Heart left ventricle (tissue), 16 donors: Measurements from ENCODE around the gene PRPS1. TPM values are rescaled to one million over a fixed set of nuclear protein-coding genes. Genes with fewer than 3 reads are reported as not detected.
A peak's percentile ranks its signal among the peaks of the same experiment; 100 is the strongest.

Experiments used
- ATAC-seq, 4 donors: fragments of 200-7000 bp; cut with Tn5 transposase; one replicate each; pipeline ENCODE4 v1.9.1; 2020 to 2022; ENCODE audit warnings: moderate library complexity in 4 of 4, mild to moderate bottlenecking in 3 of 4, moderate number of reproducible peaks in 1 of 4
- DNase-seq, 5 donors: peaks; one replicate each; pipeline ENCODE4 v3.0.0-alpha.2; 2020
- H3K27ac ChIP-seq, 12 donors: fragments of 200-600 bp; sonication (generic) in 4 of 12; one replicate each; pipeline versions ENCODE4 v1.5.0 to v1.8.0; 2016 to 2022; ENCODE audit warnings: mild to moderate bottlenecking in 2 of 12
- H3K27me3 ChIP-seq, 9 donors: fragments of 200-600 bp; sonication (generic) in 2 of 9; one replicate each; pipeline versions ENCODE4 v1.5.1 to v1.8.0; 2016 to 2022; ENCODE audit warnings: mild to moderate bottlenecking in 3 of 9
- H3K36me3 ChIP-seq, 9 donors: fragments of 200-600 bp; sonication (generic) in 2 of 9; one replicate each; pipeline versions ENCODE4 v1.5.0 to v1.8.0; 2018 to 2022; ENCODE audit warnings: mild to moderate bottlenecking in 2 of 9
- H3K4me1 ChIP-seq, 12 donors: fragments of 200-600 bp; sonication (generic) in 4 of 12; one replicate each; pipeline versions ENCODE4 v1.5.0 to v1.8.0; 2016 to 2022; ENCODE audit warnings: mild to moderate bottlenecking in 3 of 12
- H3K4me3 ChIP-seq, 12 donors: fragments of 200-600 bp; sonication (generic) in 4 of 12; one replicate each; pipeline versions ENCODE4 v1.5.0 to v1.8.0; 2017 to 2022; ENCODE audit warnings: mild to moderate bottlenecking in 9 of 12, moderate library complexity in 4 of 12
- H3K9me3 ChIP-seq, 12 donors: fragments of 200-600 bp; sonication (generic) in 4 of 12; one replicate each; pipeline versions ENCODE4 v1.5.0 to v1.8.0; 2016 to 2022; ENCODE audit warnings: mild to moderate bottlenecking in 1 of 12
- POLR2A ChIP-seq, 2 donors: fragments of 450-650 bp; IDR thresholded peaks; one replicate each; pipeline ENCODE4 v1.6.1; 2017; ENCODE audit warnings: antibody characterized with exemption in 2 of 2, mild to moderate bottlenecking in 2 of 2, moderate library complexity in 2 of 2
- WGBS, 4 donors: extraction: QIAGEN DNeasy Blood & Tissue Kit in 2 of 4; methylation state at CpG; one replicate each; pipeline versions ENCODE4 v1.1.5 to v1.1.7; 2013 to 2018; 5-methylcytosine and 5-hydroxymethylcytosine counted together
- intact Hi-C, 10 donors: fragments of 100-400 bp; cut with DNase I; formaldehyde crosslinking; loops; one replicate each; pipeline versions ENCODE4 v1.11.1 to v1.14.2; 2022
- polyA plus RNA-seq, 2 donors: library from polyadenylated mRNA; stranded (reverse); fragments of 200-250 nt; gene quantifications; one replicate each; pipeline ENCODE4 v1.2.3, GENCODE V29; 2013
- total RNA-seq, 9 donors: library from RNA; depleted of rRNA in 2 of 9; stranded (reverse); fragments of >200 nt in 2 of 9; fragmentation: NEBNext Ultra II Directional in 3 of 9; extraction: Animal tissue kit (Norgen Biotek cat#: 25700) in 3 of 9; gene quantifications; one replicate each; pipeline versions ENCODE4 v1.1.0 to v1.2.4, GENCODE V29; 2016 to 2023
- TF ChIP-seq, protein P1 (sequence below), 12 donors: fragments of 200-600 bp; sonication (generic) in 4 of 12; IDR thresholded peaks; one replicate each; pipeline versions ENCODE4 v1.5.0 to v1.8.0; 2018 to 2022; ENCODE audit warnings: antibody characterized with exemption in 12 of 12, mild to moderate bottlenecking in 5 of 12
- donor health status: ischemic (EF 13 %, LVEDD 7.1; RV severe dilation, severe dysfunction).
- donor health status: healthy with polysubstance abuse.
- donor health status: DM: no; HTN: yes; CAD: no.
- donor health status: DM: no; HTN: no; CAD: no.
- donor health status: ischemic (EF 25% LVEDD 6.9; RV normal size, moderate dysfunction).
- donor health status: ischemic (EF 25% LVEDD 5.7; RV mildly dilated, moderate dysfunction).
- donor health status: healthy.
- donor health status: DM: yes; HTN: yes; CAD: no.
- donor health status: ischemic (EF 35%, LVEDD 5.7; RV mildly dilated, moderate dysfunction).
- donor health status: nonischemic (EF 11% LVEDD 7.7; RV severe dilation, severe dysfunction).
- donor health status: DM: yes; HTN: yes; CAD: no.
- donor health status: PGD.
- donor health status: ischemic (EF 29% LVEDD 5.4; RV normal size, mild dysfunction).
- donor health status: nonischemic (EF 23%, LVEDD 6.1; RV moderate dilation, normal function).

The PRPS1 gene
- total and polyA plus RNA-seq, 11 donors, result 7.2 to 41.0 (median 25.0) TPM

DNA sequence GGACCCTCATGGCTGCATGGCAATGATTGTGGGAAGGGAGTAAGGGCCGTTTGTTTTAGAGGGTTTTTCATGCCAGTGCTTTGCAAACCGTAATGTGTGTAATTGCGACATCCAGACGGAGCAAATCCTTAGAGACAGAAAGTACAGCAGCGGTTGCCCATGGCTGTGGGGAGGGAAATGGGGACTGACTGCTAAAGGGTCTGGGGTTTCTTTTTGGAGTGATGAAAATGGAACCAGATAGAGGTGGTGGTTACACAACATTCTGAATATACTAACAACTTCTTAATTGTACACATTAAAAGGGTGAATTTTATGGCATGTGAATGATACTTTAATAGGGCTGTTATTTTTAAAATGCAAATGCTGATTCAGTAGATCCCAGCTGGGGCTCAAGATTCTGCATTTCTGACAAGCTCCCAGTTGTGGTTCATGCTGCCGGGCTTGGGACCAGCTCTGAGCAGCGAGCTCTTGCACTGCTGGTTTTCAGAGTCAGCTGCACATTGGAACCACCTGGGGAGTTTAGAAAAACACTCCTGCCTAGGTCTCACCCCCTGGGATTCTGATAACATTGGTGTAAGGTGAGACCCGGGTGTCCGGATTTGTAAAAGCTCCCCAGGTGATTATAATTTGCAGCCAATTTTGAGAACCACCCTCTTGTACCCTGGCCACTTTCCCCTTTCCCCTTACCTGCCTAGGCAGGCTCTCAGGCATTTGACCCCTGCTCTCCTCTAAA, 47.7 kb downstream of the PRPS1 start:
- H3K27me3 ChIP-seq, result peaks cover 0 to 11% (median 0%) of the 10 kb centered on the region in 9 donors
- H3K36me3 ChIP-seq, result no peaks in the 10 kb centered on the region
- DNase-seq (no peak), ATAC-seq (no peak)
- intact Hi-C loops, result loop anchor here in 7 of 10 donors (2.0 to 5.0 kb wide), 4 partner anchors 36 to 41 kb away; no protein-coding TSS in a partner anchor
- 35 to 48% (median 42%) methylated on average over 9 of the region's 9 CpGs for WGBS, 4 donors
- H3K4me3 ChIP-seq, result peak overlapping the region in 11 of 12 donors; percentile 23 to 57 (median 50)
- TF ChIP-seq, protein P1, sequence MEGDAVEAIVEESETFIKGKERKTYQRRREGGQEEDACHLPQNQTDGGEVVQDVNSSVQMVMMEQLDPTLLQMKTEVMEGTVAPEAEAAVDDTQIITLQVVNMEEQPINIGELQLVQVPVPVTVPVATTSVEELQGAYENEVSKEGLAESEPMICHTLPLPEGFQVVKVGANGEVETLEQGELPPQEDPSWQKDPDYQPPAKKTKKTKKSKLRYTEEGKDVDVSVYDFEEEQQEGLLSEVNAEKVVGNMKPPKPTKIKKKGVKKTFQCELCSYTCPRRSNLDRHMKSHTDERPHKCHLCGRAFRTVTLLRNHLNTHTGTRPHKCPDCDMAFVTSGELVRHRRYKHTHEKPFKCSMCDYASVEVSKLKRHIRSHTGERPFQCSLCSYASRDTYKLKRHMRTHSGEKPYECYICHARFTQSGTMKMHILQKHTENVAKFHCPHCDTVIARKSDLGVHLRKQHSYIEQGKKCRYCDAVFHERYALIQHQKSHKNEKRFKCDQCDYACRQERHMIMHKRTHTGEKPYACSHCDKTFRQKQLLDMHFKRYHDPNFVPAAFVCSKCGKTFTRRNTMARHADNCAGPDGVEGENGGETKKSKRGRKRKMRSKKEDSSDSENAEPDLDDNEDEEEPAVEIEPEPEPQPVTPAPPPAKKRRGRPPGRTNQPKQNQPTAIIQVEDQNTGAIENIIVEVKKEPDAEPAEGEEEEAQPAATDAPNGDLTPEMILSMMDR (IDR thresholded peaks at IDR 0.05), result no peak
- TF ChIP-seq POLR2A (IDR thresholded peaks at IDR 0.05), result no peak
- peaks cover 0 to 68% (median 20%) of the 10 kb centered on the region in 12 donors for H3K4me1 ChIP-seq
- no peaks in the 10 kb centered on the region for H3K9me3 ChIP-seq
- peak overlapping the region; percentile 53 to 99 (median 89) for H3K27ac ChIP-seq

DNA sequence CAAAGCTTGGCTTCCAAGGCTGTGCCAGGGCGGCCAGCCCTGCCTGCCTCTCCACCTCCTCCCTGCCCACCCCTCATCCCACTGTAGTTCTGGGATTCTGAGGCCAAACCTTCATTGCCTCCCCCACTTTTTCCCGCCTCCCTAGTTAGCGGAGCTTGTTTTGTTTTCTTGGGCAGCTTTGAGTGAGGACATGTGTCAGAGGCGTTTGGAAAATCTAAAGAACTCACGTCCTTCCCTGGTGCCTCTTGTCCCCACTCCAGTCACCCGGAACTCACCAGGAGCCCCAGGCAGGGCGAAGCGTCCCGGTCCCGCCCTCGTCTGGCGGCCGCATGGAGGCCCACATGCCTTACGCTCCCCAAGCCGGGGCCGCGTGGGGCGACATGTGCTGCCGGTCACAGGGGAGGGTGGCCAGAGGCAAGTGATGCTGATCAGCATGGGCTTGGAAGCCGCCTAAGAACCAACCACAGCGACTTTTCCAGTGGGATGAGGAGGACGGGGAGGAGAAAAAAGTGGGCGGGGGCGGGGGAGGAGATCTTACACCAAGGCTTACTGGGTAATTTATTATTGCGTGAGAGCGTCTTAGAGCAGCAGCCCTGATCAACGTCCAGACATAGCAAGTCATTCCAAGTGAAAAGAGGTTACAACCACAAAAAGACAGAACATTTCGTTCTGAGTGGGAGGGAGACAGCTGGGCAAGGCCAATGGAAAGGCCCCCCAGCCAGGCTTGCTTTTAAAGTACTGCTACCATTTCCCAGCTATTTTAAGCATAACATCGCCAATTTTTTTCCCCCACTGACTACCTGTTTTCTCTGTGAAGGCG, 48.5 kb downstream of the PRPS1 start:
- DNase-seq (peak; percentile 82 to 91 (median 89)), ATAC-seq (peak; percentile 38 to 70 (median 64))
- Histone ChIP-seq H3K4me3 (peak overlapping the region in 11 of 12 donors; percentile 23 to 57 (median 50)), H3K36me3 (no peaks in the 10 kb centered on the region), H3K9me3 (no peaks in the 10 kb centered on the region), H3K4me1 (peaks cover 0 to 68% (median 20%) of the 10 kb centered on the region in 12 donors), H3K27ac (peak overlapping the region; percentile 72 to 99 (median 89)), H3K27me3 (peaks cover 0 to 8% (median 0%) of the 10 kb centered on the region in 9 donors)
- intact Hi-C loops, result loop anchor here in 3 of 10 donors (2.0 to 5.0 kb wide), 3 partner anchors 36 to 41 kb away; no protein-coding TSS in a partner anchor
- peak in 1 of 2 donors; percentile 42 for TF ChIP-seq POLR2A (IDR thresholded peaks at IDR 0.05)
- TF ChIP-seq, protein P1 (IDR thresholded peaks at IDR 0.05), result no peak
- 6 to 44% (median 23%) methylated on average over 20 to 30 of the region's 30 CpGs for WGBS, 4 donors

DNA sequence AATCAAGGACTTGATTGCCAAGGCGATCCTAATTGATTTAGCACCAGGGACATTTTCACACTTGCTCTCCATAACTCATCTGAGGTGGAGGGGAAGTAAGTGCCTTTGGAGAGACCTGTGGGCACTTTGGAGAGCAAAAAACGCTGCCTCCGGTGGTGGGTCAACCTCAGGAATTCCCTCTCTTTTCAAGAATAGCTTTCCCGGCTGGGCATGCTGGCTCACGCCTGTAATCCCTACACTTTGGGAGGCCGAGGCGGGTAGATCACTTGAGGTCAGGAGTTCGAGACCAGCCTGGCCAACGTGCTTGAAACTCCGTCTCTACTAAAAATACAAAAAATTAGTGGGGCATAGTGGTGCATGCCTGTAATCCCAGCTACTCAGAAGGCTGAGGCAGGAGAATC, 49.2 kb downstream of the PRPS1 start:
- H3K36me3 ChIP-seq, result no peaks in the 10 kb centered on the region
- peaks cover 0 to 8% (median 0%) of the 10 kb centered on the region in 9 donors for H3K27me3 ChIP-seq
- ATAC-seq (no peak), DNase-seq (no peak)
- WGBS, 4 donors, result 48 to 65% (median 60%) methylated on average over 10 of the region's 10 CpGs
- no peak for TF ChIP-seq POLR2A (IDR thresholded peaks at IDR 0.05)
- TF ChIP-seq, protein P1 (IDR thresholded peaks at IDR 0.05), result no peak
- H3K4me1 ChIP-seq, result peaks cover 0 to 68% (median 20%) of the 10 kb centered on the region in 12 donors
- H3K27ac ChIP-seq, result peak overlapping the region; percentile 72 to 99 (median 88)
- H3K4me3 ChIP-seq, result peak overlapping the region in 6 of 12 donors; percentile 34 to 57 (median 54)
- intact Hi-C loops, result loop anchor here in 3 of 10 donors (2.0 to 5.0 kb wide), 3 partner anchors 35 to 40 kb away; no protein-coding TSS in a partner anchor
- H3K9me3 ChIP-seq, result no peaks in the 10 kb centered on the region
